Measurements from ENCODE around the gene CTTNBP2NL.

- TF ChIP-seq CTCF (IDR thresholded peaks at IDR 0.05) (no peak), EP300 (IDR thresholded peaks at IDR 0.05) (no peak)
Measured at GRCh38 chr1:112445596-112445995, 49.6 kb downstream of the CTTNBP2NL start.

Data from suprapubic skin (tissue), 3 donors.